Measurements from ENCODE around the gene MRC2.
A peak's percentile ranks its signal among the peaks of the same experiment; 100 is the strongest.
"Not testable (repeated sequence)": the region's sequence is repeated elsewhere in the genome, so short reads cannot be mapped to it uniquely, and the experiment has no call there.

The MRC2 gene

GRCh38 chr17:62681939-62682381 is 54.5 kb downstream of the MRC2 start:
- in situ Hi-C loops (cut with HindIII; ENCODE audit: low pct_unique_long_range_greater_than_20kb, low sequenced_read_pairs): no loop called here
- DNase-seq (ENCODE audit: low read depth in 1 of 2, low spot score in 1 of 2): no peak
- TF ChIP-seq JUND (IDR thresholded peaks at IDR 0.05; ENCODE audit: low read depth): no peak

DNA sequence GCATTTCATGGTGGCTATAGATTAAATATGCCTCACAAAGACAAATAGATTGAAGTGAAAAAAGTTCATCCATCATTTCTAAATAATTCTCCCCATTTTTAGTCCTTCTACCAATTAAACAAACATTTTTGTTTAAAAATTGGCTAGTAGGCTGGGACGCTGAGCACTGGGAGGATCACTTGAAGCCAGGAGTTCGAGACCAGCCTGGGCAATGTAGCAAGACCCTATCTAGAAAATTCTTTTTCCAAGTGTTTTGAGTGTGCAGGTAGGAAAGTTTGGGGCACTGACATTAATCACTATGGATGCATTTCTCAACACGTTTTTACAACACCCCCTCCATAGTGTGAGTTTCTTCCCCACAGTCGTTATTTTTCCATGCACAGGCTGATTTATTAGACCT is 56.7 kb downstream of the MRC2 start:
- no peak for DNase-seq (ENCODE audit: low read depth in 1 of 2, low spot score in 1 of 2)
- in situ Hi-C loops (cut with HindIII; ENCODE audit: low pct_unique_long_range_greater_than_20kb, low sequenced_read_pairs): no loop called here
- TF ChIP-seq JUND (IDR thresholded peaks at IDR 0.05; ENCODE audit: low read depth): no peak

GRCh38 chr17:62687997-62688396 is 60.5 kb downstream of the MRC2 start:
- no peak for TF ChIP-seq JUND (IDR thresholded peaks at IDR 0.05; ENCODE audit: low read depth)
- DNase-seq (ENCODE audit: low read depth in 1 of 2, low spot score in 1 of 2): no peak
- in situ Hi-C loops (cut with HindIII; ENCODE audit: low pct_unique_long_range_greater_than_20kb, low sequenced_read_pairs): no loop called here

- no peak for DNase-seq (ENCODE audit: low read depth in 1 of 2, low spot score in 1 of 2)
- in situ Hi-C loops (cut with HindIII; ENCODE audit: low pct_unique_long_range_greater_than_20kb, low sequenced_read_pairs): no loop called here
- no peak for TF ChIP-seq JUND (IDR thresholded peaks at IDR 0.05; ENCODE audit: low read depth)
Observed at GRCh38 chr17:62688398-62689160, 61.1 kb downstream of the MRC2 start.

GRCh38 chr17:62689441-62690167 is 62.1 kb downstream of the MRC2 start:
- DNase-seq (ENCODE audit: low read depth in 1 of 2, low spot score in 1 of 2): no peak
- in situ Hi-C loops (cut with HindIII; ENCODE audit: low pct_unique_long_range_greater_than_20kb, low sequenced_read_pairs): no loop called here
- no peak for TF ChIP-seq JUND (IDR thresholded peaks at IDR 0.05; ENCODE audit: low read depth)

GRCh38 chr17:62690168-62690897 is 62.9 kb downstream of the MRC2 start:
- in situ Hi-C loops (cut with HindIII; ENCODE audit: low pct_unique_long_range_greater_than_20kb, low sequenced_read_pairs): no loop called here
- DNase-seq (ENCODE audit: low read depth in 1 of 2, low spot score in 1 of 2): no peak

GRCh38 chr17:62691589-62691915 is 64.1 kb downstream of the MRC2 start:
- in situ Hi-C loops (cut with HindIII; ENCODE audit: low pct_unique_long_range_greater_than_20kb, low sequenced_read_pairs); DNase-seq (ENCODE audit: low read depth in 1 of 2, low spot score in 1 of 2): not testable (repeated sequence)

More at GRCh38 chr17:62690168-62690897, 62.9 kb downstream of the MRC2 start:
- no peak for TF ChIP-seq JUND (IDR thresholded peaks at IDR 0.05; ENCODE audit: low read depth)

DNA sequence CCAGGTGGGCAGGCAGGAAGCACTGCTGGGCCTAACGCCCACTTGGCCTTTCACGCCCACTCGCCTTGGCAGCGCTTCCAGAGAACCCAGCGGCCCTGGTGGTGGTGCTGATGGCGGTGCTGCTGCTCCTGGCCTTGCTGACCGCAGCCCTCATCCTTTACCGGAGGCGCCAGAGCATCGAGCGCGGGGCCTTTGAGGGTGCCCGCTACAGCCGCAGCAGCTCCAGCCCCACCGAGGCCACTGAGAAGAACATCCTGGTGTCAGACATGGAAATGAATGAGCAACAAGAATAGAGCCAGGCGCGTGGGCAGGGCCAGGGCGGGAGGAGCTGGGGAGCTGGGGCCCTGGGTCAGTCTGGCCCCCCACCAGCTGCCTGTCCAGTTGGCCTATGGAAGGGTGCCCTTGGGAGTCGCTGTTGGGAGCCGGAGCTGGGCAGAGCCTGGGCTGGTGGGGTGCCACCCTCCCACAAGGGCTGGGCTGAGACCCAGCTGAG is 64.7 kb downstream of the MRC2 start:
- DNase-seq (ENCODE audit: low read depth in 1 of 2, low spot score in 1 of 2): no peak
- in situ Hi-C loops (cut with HindIII; ENCODE audit: low pct_unique_long_range_greater_than_20kb, low sequenced_read_pairs): no loop called here
- no peak for TF ChIP-seq JUND (IDR thresholded peaks at IDR 0.05; ENCODE audit: low read depth)

GRCh38 chr17:62692721-62693431 is 65.4 kb downstream of the MRC2 start:
- TF ChIP-seq JUND (IDR thresholded peaks at IDR 0.05; ENCODE audit: low read depth): no peak
- DNase-seq (ENCODE audit: low read depth in 1 of 2, low spot score in 1 of 2): peak in 1 of 2 experiments; percentile 46
- in situ Hi-C loops (cut with HindIII; ENCODE audit: low pct_unique_long_range_greater_than_20kb, low sequenced_read_pairs): no loop called here

DNA sequence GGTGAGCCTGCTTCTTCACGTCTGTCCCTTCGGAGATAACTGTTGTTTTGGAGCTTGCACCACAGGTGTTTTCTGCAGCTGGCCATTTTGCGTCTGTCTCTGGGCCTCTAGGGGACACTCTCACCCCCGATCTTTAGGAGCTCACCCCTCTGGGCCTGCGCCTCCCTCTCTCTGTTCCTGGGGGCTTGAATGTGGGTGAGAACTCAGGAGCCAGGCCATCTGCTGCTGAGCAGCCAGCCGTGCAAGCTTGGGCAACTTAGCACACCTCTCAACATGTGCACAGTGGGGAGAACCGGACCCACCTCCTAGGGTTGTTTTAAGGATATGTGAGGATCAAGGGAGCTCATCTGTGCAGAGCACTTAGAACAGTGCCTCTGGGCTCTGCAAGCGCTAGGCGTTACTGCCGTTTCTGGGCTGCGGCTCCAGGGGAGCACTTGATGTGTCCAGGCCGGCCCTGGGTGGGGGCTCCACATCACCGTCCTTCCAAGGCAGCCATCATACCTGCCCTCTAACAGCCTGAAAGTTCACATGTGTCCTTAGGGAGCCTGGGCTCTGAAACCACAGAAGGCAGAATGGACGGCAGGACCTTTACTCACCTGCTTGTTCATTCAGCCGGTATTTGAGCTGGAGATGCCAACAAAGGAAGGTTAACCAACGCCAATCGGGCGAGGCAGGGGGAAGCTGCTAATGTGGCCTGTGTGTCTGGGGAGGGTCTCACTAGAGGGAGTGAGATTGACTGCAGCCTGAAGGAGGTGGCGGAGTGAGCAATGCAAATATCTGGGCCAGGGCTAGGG is 66.3 kb downstream of the MRC2 start:
- no peak for TF ChIP-seq JUND (IDR thresholded peaks at IDR 0.05; ENCODE audit: low read depth)
- in situ Hi-C loops (cut with HindIII; ENCODE audit: low pct_unique_long_range_greater_than_20kb, low sequenced_read_pairs): no loop called here
- no peak for DNase-seq (ENCODE audit: low read depth in 1 of 2, low spot score in 1 of 2)

- DNase-seq (ENCODE audit: low read depth in 1 of 2, low spot score in 1 of 2); in situ Hi-C loops (cut with HindIII; ENCODE audit: low pct_unique_long_range_greater_than_20kb, low sequenced_read_pairs): not testable (repeated sequence)
Observed at GRCh38 chr17:62695093-62695738, 67.7 kb downstream of the MRC2 start.

Measured in T47D (cell line).